Measurements from ENCODE around the gene CNTD1. TPM values are rescaled to one million over a fixed set of nuclear protein-coding genes. Genes with fewer than 3 reads are reported as not detected.
"Not testable (repeated sequence)": the region's sequence is repeated elsewhere in the genome, so short reads cannot be mapped to it uniquely, and the experiment has no call there.

CNTD1 gene
- total RNA-seq, 2 experiments from 2014 or later = 0.06 TPM; not detected in 1

GRCh38 chr17:42853968-42854790 is 55.5 kb downstream of the CNTD1 start:
- intact Hi-C loops (cut with micrococcal nuclease; ENCODE audit: unreplicated experiment) = no loop called here
- Histone ChIP-seq H3K9me3 (ENCODE audit: low read length) (no peaks in the 10 kb centered on the region), H3K9me2 (ENCODE audit: insufficient read depth, low read length) (no peaks in the 10 kb centered on the region), H3K79me2 (ENCODE audit: insufficient read depth, low read depth, low read length) (no peaks in the 10 kb centered on the region), H2AFZ (ENCODE audit: low read length) (no peak overlapping the region), H3K4me3 (ENCODE audit: low read depth, low read length, poor library complexity, severe bottlenecking) (no peak overlapping the region), H3K4me2 (ENCODE audit: low read length) (no peak overlapping the region), H3K4me1 (ENCODE audit: insufficient read depth, low read length, poor library complexity, severe bottlenecking) (peaks cover 14% of the 10 kb centered on the region), H3K36me3 (ENCODE audit: insufficient read depth, low read length) (no peaks in the 10 kb centered on the region), H4K20me1 (ENCODE audit: insufficient read depth, low read length) (no peaks in the 10 kb centered on the region), H3K27ac (ENCODE audit: low read depth, low read length, poor library complexity, severe bottlenecking) (no peak overlapping the region)
- no peak for DNase-seq (ENCODE audit: low spot score)
- no peak for TF ChIP-seq EZH2phosphoT487 (IDR thresholded peaks at IDR 0.05; ENCODE audit: borderline replicate concordance, low read depth, low read length)
- TF ChIP-seq, protein P1, sequence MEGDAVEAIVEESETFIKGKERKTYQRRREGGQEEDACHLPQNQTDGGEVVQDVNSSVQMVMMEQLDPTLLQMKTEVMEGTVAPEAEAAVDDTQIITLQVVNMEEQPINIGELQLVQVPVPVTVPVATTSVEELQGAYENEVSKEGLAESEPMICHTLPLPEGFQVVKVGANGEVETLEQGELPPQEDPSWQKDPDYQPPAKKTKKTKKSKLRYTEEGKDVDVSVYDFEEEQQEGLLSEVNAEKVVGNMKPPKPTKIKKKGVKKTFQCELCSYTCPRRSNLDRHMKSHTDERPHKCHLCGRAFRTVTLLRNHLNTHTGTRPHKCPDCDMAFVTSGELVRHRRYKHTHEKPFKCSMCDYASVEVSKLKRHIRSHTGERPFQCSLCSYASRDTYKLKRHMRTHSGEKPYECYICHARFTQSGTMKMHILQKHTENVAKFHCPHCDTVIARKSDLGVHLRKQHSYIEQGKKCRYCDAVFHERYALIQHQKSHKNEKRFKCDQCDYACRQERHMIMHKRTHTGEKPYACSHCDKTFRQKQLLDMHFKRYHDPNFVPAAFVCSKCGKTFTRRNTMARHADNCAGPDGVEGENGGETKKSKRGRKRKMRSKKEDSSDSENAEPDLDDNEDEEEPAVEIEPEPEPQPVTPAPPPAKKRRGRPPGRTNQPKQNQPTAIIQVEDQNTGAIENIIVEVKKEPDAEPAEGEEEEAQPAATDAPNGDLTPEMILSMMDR (conservative IDR thresholded peaks at IDR 0.05; ENCODE audit: low read length) = no peak
- ChIA-PET POLR2A (no interaction called here), CTCF (ENCODE audit: unreplicated experiment) (no interaction called here)
- BruUV-seq (replicated peaks) = no TSS peak

GRCh38 chr17:42855048-42855596 is 56.5 kb downstream of the CNTD1 start:
- H3K4me2 ChIP-seq (ENCODE audit: low read length) = no peak overlapping the region
- POLR2A ChIA-PET = no interaction called here
- no peaks in the 10 kb centered on the region for H3K9me3 ChIP-seq (ENCODE audit: low read length)
- peaks cover 14% of the 10 kb centered on the region for H3K4me1 ChIP-seq (ENCODE audit: insufficient read depth, low read length, poor library complexity, severe bottlenecking)
- H3K4me3 ChIP-seq (ENCODE audit: low read depth, low read length, poor library complexity, severe bottlenecking) = no peak overlapping the region
- H3K79me2 ChIP-seq (ENCODE audit: insufficient read depth, low read depth, low read length) = no peaks in the 10 kb centered on the region
- intact Hi-C loops (cut with micrococcal nuclease; ENCODE audit: unreplicated experiment) = no loop called here
- no peak for TF ChIP-seq EZH2phosphoT487 (IDR thresholded peaks at IDR 0.05; ENCODE audit: borderline replicate concordance, low read depth, low read length)
- TF ChIP-seq, protein P1 (conservative IDR thresholded peaks at IDR 0.05; ENCODE audit: low read length) = no peak
- no TSS peak for BruUV-seq (replicated peaks)
- CTCF ChIA-PET (ENCODE audit: unreplicated experiment) = no interaction called here
- H2AFZ ChIP-seq (ENCODE audit: low read length) = no peak overlapping the region
- DNase-seq (ENCODE audit: low spot score) = no peak
- no peaks in the 10 kb centered on the region for H3K9me2 ChIP-seq (ENCODE audit: insufficient read depth, low read length)
- no peak overlapping the region for H3K27ac ChIP-seq (ENCODE audit: low read depth, low read length, poor library complexity, severe bottlenecking)
- no peaks in the 10 kb centered on the region for H4K20me1 ChIP-seq (ENCODE audit: insufficient read depth, low read length)
- H3K36me3 ChIP-seq (ENCODE audit: insufficient read depth, low read length) = no peaks in the 10 kb centered on the region

- H4K20me1 ChIP-seq (ENCODE audit: insufficient read depth, low read length); H3K36me3 ChIP-seq (ENCODE audit: insufficient read depth, low read length); POLR2A ChIA-PET; H3K4me2 ChIP-seq (ENCODE audit: low read length); H3K9me2 ChIP-seq (ENCODE audit: insufficient read depth, low read length); intact Hi-C loops (cut with micrococcal nuclease; ENCODE audit: unreplicated experiment); H3K79me2 ChIP-seq (ENCODE audit: insufficient read depth, low read depth, low read length); H3K9me3 ChIP-seq (ENCODE audit: low read length); H3K27ac ChIP-seq (ENCODE audit: low read depth, low read length, poor library complexity, severe bottlenecking); CTCF ChIA-PET (ENCODE audit: unreplicated experiment); BruUV-seq (replicated peaks); H3K4me3 ChIP-seq (ENCODE audit: low read depth, low read length, poor library complexity, severe bottlenecking); H2AFZ ChIP-seq (ENCODE audit: low read length); DNase-seq (ENCODE audit: low spot score): not testable (repeated sequence)
- peaks cover 14% of the 10 kb centered on the region for H3K4me1 ChIP-seq (ENCODE audit: insufficient read depth, low read length, poor library complexity, severe bottlenecking)
Measured at GRCh38 chr17:42856093-42856492, 57.4 kb downstream of the CNTD1 start.

DNA sequence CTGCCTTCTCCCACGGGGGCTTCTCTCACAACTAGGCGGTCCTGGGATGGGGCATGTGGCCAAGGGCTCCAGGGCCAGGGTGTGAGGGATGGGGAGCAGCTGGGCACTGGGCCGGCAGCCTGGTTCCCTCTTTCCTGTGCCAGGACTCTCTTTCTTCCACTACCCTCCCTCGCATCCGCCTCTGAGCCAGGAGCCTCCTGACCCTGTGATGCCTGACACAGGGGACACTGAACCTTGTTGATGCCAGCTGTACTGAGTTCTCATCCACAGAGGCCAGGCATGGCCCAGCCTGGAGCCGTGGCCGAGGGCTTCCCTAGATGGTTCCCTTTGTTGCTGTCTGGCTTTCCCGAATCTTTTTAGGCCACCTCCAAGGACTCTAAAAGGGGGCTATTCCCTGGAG is 57.9 kb downstream of the CNTD1 start:
- H3K9me3 ChIP-seq (ENCODE audit: low read length); intact Hi-C loops (cut with micrococcal nuclease; ENCODE audit: unreplicated experiment); H3K4me3 ChIP-seq (ENCODE audit: low read depth, low read length, poor library complexity, severe bottlenecking); H3K4me2 ChIP-seq (ENCODE audit: low read length); H3K36me3 ChIP-seq (ENCODE audit: insufficient read depth, low read length); H2AFZ ChIP-seq (ENCODE audit: low read length); H4K20me1 ChIP-seq (ENCODE audit: insufficient read depth, low read length); CTCF ChIA-PET (ENCODE audit: unreplicated experiment); H3K27ac ChIP-seq (ENCODE audit: low read depth, low read length, poor library complexity, severe bottlenecking); POLR2A ChIA-PET; DNase-seq (ENCODE audit: low spot score); BruUV-seq (replicated peaks); H3K79me2 ChIP-seq (ENCODE audit: insufficient read depth, low read depth, low read length); H3K9me2 ChIP-seq (ENCODE audit: insufficient read depth, low read length): not testable (repeated sequence)
- peaks cover 14% of the 10 kb centered on the region for H3K4me1 ChIP-seq (ENCODE audit: insufficient read depth, low read length, poor library complexity, severe bottlenecking)

Data from OCI-LY7 (cell line).